Hepatocyte (in vitro differentiated cells): ENCODE data around the gene CLPSL1.

Experiments used
- CTCF ChIP-seq: fragments of 200-600 bp; sonication (generic); IDR thresholded peaks from 2 replicates; pipeline ENCODE4 v1.5.1; 2016; ENCODE audit warnings: antibody characterized with exemption, mild to moderate bottlenecking; ENCODE audit not compliant: poor library complexity
- EZH2 ChIP-seq: fragments of 200-600 bp; sonication (generic); IDR thresholded peaks from 2 replicates; pipeline ENCODE4 v1.6.1; 2016; ENCODE audit warnings: antibody characterized with exemption, mild to moderate bottlenecking, borderline replicate concordance

DNA sequence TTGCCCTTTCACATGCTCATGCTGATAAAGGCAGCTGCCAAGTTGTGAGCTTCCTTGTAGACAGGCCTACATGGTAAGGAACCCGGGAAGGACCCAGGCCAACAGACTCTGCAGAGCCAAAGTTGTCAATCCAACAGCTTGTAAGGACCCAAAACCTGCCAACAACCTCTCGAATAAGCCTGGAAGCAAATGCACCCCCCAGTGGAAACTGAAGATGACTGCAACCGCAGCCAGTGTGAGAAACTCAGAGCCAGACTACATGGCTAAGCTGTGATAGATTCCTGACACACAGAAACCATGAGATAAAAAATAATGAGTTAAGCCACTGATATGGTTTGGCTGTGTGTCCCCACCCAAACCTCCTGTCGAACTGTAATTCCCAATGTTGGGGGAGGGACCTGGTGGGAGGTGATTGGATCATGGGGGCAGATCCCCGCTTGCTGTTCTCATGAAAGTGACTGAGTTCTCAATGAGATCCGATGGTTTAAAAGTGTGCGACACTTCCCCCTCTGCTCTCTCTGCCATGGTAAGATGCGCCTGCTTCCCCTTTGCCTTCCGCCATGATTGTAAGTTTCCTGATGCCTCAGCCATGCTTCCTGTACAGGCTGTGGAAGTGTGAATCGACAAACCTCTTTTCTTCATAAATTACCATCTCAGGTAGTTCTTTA, 23.2 kb upstream of the CLPSL1 start:
- peak; percentile 40 for TF ChIP-seq CTCF
- TF ChIP-seq EZH2, result no peak
